HepG2 (cell line): ENCODE results near the gene HCFC1R1.

Experiments
- CTCF ChIP-seq: sonication (generic); formaldehyde crosslinking; IDR thresholded peaks from 2 replicates; pipeline ENCODE4 v1.5.0; 2020; ENCODE audit warnings: mild to moderate bottlenecking, missing genetic modification reagents, moderate library complexity
- EED ChIP-seq: sonication (generic); formaldehyde crosslinking; IDR thresholded peaks from 2 replicates; pipeline ENCODE4 v1.5.0; 2020; ENCODE audit warnings: mild to moderate bottlenecking, missing genetic modification reagents
- EP300 ChIP-seq, 3 experiments: sonication (generic) in 1 of 3; formaldehyde crosslinking in 1 of 3; IDR thresholded peaks; 2 replicates each; pipeline versions ENCODE4 v1.5.1 to v1.6.1; 2011 to 2020; ENCODE audit warnings: low read depth in 2 of 3, low read length in 2 of 3, borderline replicate concordance in 1 of 3, improper control_type of control experiment in 1 of 3, mild to moderate bottlenecking in 1 of 3, missing genetic modification reagents in 1 of 3, moderate library complexity in 1 of 3
- EZH2 ChIP-seq: conservative IDR thresholded peaks from 2 replicates; pipeline ENCODE4 v1.6.1; 2012; ENCODE audit warnings: mild to moderate bottlenecking, low read depth, low read length, moderate library complexity
- HDAC1 ChIP-seq: sonication (generic); formaldehyde crosslinking; IDR thresholded peaks from 2 replicates; pipeline ENCODE4 v1.5.1; 2020; ENCODE audit warnings: mild to moderate bottlenecking, missing genetic modification reagents
- HOXA3 ChIP-seq: sonication (generic); formaldehyde crosslinking; IDR thresholded peaks from 2 replicates; pipeline ENCODE4 v1.5.0; 2020; ENCODE audit warnings: missing genetic modification reagents
- MZF1 ChIP-seq: sonication (generic); formaldehyde crosslinking; IDR thresholded peaks from 2 replicates; pipeline ENCODE4 v1.8.1; 2023; ENCODE audit warnings: mild to moderate bottlenecking, missing genetic modification reagents, borderline replicate concordance
- NPAS2 ChIP-seq: sonication (generic); formaldehyde crosslinking; IDR thresholded peaks from 2 replicates; pipeline ENCODE4 v1.8.0; 2022; ENCODE audit warnings: mild to moderate bottlenecking, missing genetic modification reagents, borderline replicate concordance
- ZFP37 ChIP-seq: sonication (generic); formaldehyde crosslinking; IDR thresholded peaks from 2 replicates; pipeline ENCODE4 v1.4.0; 2020; ENCODE audit warnings: missing genetic modification reagents, borderline replicate concordance
- ZNF251 ChIP-seq: sonication (generic); formaldehyde crosslinking; IDR thresholded peaks from 2 replicates; pipeline ENCODE4 v1.9.0; 2021; ENCODE audit warnings: mild to moderate bottlenecking, missing genetic modification reagents
- ZNF484 ChIP-seq: sonication (generic); formaldehyde crosslinking; IDR thresholded peaks from 2 replicates; pipeline ENCODE4 v1.5.1; 2020; ENCODE audit warnings: mild to moderate bottlenecking, low read depth, missing genetic modification reagents, borderline replicate concordance

GRCh38 chr16:3054965-3055733 is 31.4 kb upstream of the HCFC1R1 start:
- TF ChIP-seq MZF1 (CRISPR knock-in tag) (no peak), ZNF484 (CRISPR knock-in tag) (no peak), ZNF251 (CRISPR knock-in tag) (no peak), EZH2 (no peak), EP300 (IDR thresholded peaks at IDR 0.05; ENCODE audit: low read depth in 2 of 2, low read length in 2 of 2) (no peak), EP300 (CRISPR knock-in tag; IDR thresholded peaks at IDR 0.05; ENCODE audit: borderline replicate concordance) (no peak), CTCF (CRISPR knock-in tag) (no peak), NPAS2 (no peak), HOXA3 (CRISPR knock-in tag) (no peak), EED (CRISPR knock-in tag) (no peak), ZFP37 (CRISPR knock-in tag) (no peak), HDAC1 (CRISPR knock-in tag) (no peak)
